A549 (cell line): ENCODE data around the gene EARS2. TPM values are rescaled to one million over a fixed set of nuclear protein-coding genes. Genes with fewer than 3 reads are reported as not detected.
A peak's percentile ranks its signal among the peaks of the same experiment; 100 is the strongest.

ENCODE experiments used
- ATAC-seq, 2 experiments: fragments of 200-7000 bp in 1 of 2; fragments of >200 bp in 1 of 2; cut with Nextera tagmentation in 1 of 2; cut with Tn5 transposase in 1 of 2; 3 replicates each; pipeline versions ENCODE4 v1.8.0 to v1.9.1; 2018 to 2020; ENCODE audit warnings: mild to moderate bottlenecking in 1 of 2, moderate library complexity in 1 of 2
- CTCF ChIA-PET: fragments of 300-600 bp; sonication (Branson Sonifier 250); formaldehyde crosslinking; extraction: SDS; loops from one replicate; lab custom pipeline; 2021; ENCODE audit warnings: antibody characterized with exemption, inconsistent platforms; lab: Yijun Ruan, JAX
- POLR2A ChIA-PET: fragments of 350-600 bp; formaldehyde crosslinking; extraction: SDS; loops from one replicate; lab custom pipeline; 2021; ENCODE audit warnings: antibody characterized with exemption, inconsistent platforms; lab: Yijun Ruan, JAX
- DNase-seq, 2 experiments: peaks; one replicate each; pipeline versions ENCODE4 v3.0.0 to v3.0.0-alpha.2; 2011 to 2016; ENCODE audit warnings: low read depth in 1 of 2, low spot score in 1 of 2
- FAIRE-seq: peaks from 2 replicates; lab custom pipeline; 2011; peaks lifted over from hg19 to GRCh38; lab: Jason Lieb, UNC
- H3K27ac ChIP-seq, 2 experiments: fragments of >200 bp; sonication (Bioruptor Twin); formaldehyde crosslinking; 3 replicates each; pipeline ENCODE4 v1.5.1; 2016 to 2017
- H3K4me1 ChIP-seq: fragments of >200 bp; sonication (Bioruptor Twin); formaldehyde crosslinking; 3 replicates; pipeline ENCODE4 v1.6.1; 2016
- H3K4me2 ChIP-seq: fragments of >200 bp; sonication (Bioruptor Twin); formaldehyde crosslinking; 3 replicates; pipeline ENCODE4 v1.6.1; 2016
- H3K4me3 ChIP-seq: fragments of >200 bp; sonication (Bioruptor Twin); formaldehyde crosslinking; 3 replicates; pipeline ENCODE4 v1.5.1; 2016
- H3K9me3 ChIP-seq: fragments of >200 bp; sonication (Bioruptor Twin); formaldehyde crosslinking; 3 replicates; pipeline ENCODE4 v1.6.1; 2016
- BCL3 ChIP-seq: fragments of >200 bp; sonication (Bioruptor Twin); formaldehyde crosslinking; IDR thresholded peaks from 3 replicates; pipeline ENCODE4 v1.6.1; 2016
- BHLHE40 ChIP-seq: IDR thresholded peaks from 2 replicates; pipeline ENCODE4 v1.6.1; 2012; ENCODE audit warnings: low read depth, low read length, inconsistent platforms
- CBX8 ChIP-seq: fragments of 200-600 bp; sonication (generic); IDR thresholded peaks from 2 replicates; pipeline ENCODE4 v1.6.1; 2016
- CEBPB ChIP-seq, 2 experiments: fragments of >200 bp in 1 of 2; sonication (Bioruptor Twin) in 1 of 2; formaldehyde crosslinking in 1 of 2; IDR thresholded peaks; 2 replicates each; pipeline ENCODE4 v1.6.1; 2012 to 2016
- CTCF ChIP-seq: fragments of >200 bp; sonication (Bioruptor Twin); formaldehyde crosslinking; IDR thresholded peaks from 3 replicates; pipeline ENCODE4 v1.5.1; 2016
- ELK1 ChIP-seq: fragments of 150-350 bp; IDR thresholded peaks from 2 replicates; pipeline ENCODE4 v1.6.1; 2014; ENCODE audit warnings: low read depth, mild to moderate bottlenecking, low read length
- FOSB ChIP-seq: fragments of 250-450 bp; sonication (Bioruptor Pico); IDR thresholded peaks from 2 replicates; pipeline ENCODE4 v1.5.0; 2020; ENCODE audit warnings: mild to moderate bottlenecking, moderate library complexity
- FOSL2 ChIP-seq, 2 experiments: fragments of 450-650 bp in 1 of 2; fragments of >200 bp in 1 of 2; sonication (Bioruptor Twin) in 1 of 2; formaldehyde crosslinking; IDR thresholded peaks; 2 replicates each; pipeline versions ENCODE4 v1.5.0 to v1.6.1; 2016 to 2020; ENCODE audit warnings: mild to moderate bottlenecking in 1 of 2, moderate library complexity in 1 of 2
- GATA3 ChIP-seq: IDR thresholded peaks from 2 replicates; pipeline ENCODE4 v1.6.1; 2012; ENCODE audit warnings: borderline replicate concordance
- HDAC2 ChIP-seq: fragments of 200-600 bp; sonication (generic); IDR thresholded peaks from 2 replicates; pipeline ENCODE4 v1.6.1; 2016
- HMGXB4 ChIP-seq: fragments of 250-450 bp; sonication (Bioruptor Pico); IDR thresholded peaks from 2 replicates; pipeline ENCODE4 v1.5.0; 2021; ENCODE audit warnings: mild to moderate bottlenecking, moderate library complexity, borderline replicate concordance
- MAFK ChIP-seq: fragments of 450-650 bp; IDR thresholded peaks from 2 replicates; pipeline ENCODE4 v1.6.1; 2014; ENCODE audit not compliant: partially characterized antibody
- MAZ ChIP-seq: fragments of 150-350 bp; IDR thresholded peaks from 2 replicates; pipeline ENCODE4 v1.6.1; 2014; ENCODE audit warnings: antibody characterized with exemption, low read depth, low read length, borderline replicate concordance
- NR3C1 ChIP-seq: fragments of >200 bp; sonication (Bioruptor Twin); formaldehyde crosslinking; IDR thresholded peaks from 3 replicates; pipeline ENCODE4 v1.6.1; 2017
- REST ChIP-seq: fragments of 200-600 bp; sonication (generic); IDR thresholded peaks from 2 replicates; pipeline ENCODE4 v1.6.1; 2016; ENCODE audit warnings: antibody characterized with exemption, mild to moderate bottlenecking, moderate library complexity
- USF2 ChIP-seq: fragments of 450-650 bp; IDR thresholded peaks from 2 replicates; pipeline ENCODE4 v1.6.1; 2014; ENCODE audit warnings: antibody characterized with exemption
- ZNF302 ChIP-seq: fragments of 250-450 bp; sonication (Bioruptor Pico); IDR thresholded peaks from 2 replicates; pipeline ENCODE4 v1.9.0; 2021; ENCODE audit warnings: inconsistent platforms, mild to moderate bottlenecking, moderate library complexity
- WGBS: methylation state at CpG from one replicate; pipeline ENCODE4 v1.1.6; 2017; ENCODE audit errors: missing lambda C conversion rate; 5-methylcytosine and 5-hydroxymethylcytosine counted together
- polyA plus RNA-seq, 4 experiments: library from polyadenylated mRNA; depleted of rRNA in 3 of 4; stranded (reverse); fragments of >200 nt; fragmentation: RNase III in 1 of 4; extraction: RNeasy Plus Mini Kit Qiagen cat#74134 plus additional on column Dnase treatment in 1 of 4; gene quantifications; 2 replicates in 3 of 4; 3 replicates in 1 of 4; pipeline ENCODE4 v1.2.3, GENCODE V29; 2011 to 2017

Gene EARS2
- polyA plus RNA-seq, 2 of the 4 experiments (the other 2 are of a cell fraction) = 30.4 to 45.2 TPM

GRCh38 chr16:23571895-23572294, 14.7 kb upstream of the EARS2 start (continued):
- TF ChIP-seq HMGXB4 (CRISPR knock-in tag) (no peak), ELK1 (no peak), BCL3 (no peak), NR3C1 (no peak), MAFK (no peak), CEBPB (IDR thresholded peaks at IDR 0.05) (no peak), ZNF302 (CRISPR knock-in tag) (no peak), BHLHE40 (no peak), FOSB (CRISPR knock-in tag) (no peak), HDAC2 (no peak)

- 93% methylated on average over 8 of the region's 8 CpGs for WGBS
- TF ChIP-seq USF2 = no peak
- H3K27ac ChIP-seq = no peak overlapping the region
- no peaks in the 10 kb centered on the region for H3K9me3 ChIP-seq
- ChIA-PET CTCF (interaction anchor here (0.7 to 5.1 kb wide), 5 partner anchors 9 to 26 kb away, joined by 3 to 20 read pairs (median 4); partner anchors contain the start of genes EARS2 and UBFD1), POLR2A (no interaction called here)
- no peaks in the 10 kb centered on the region for H3K4me1 ChIP-seq
- no peak overlapping the region for H3K4me2 ChIP-seq
- no peak overlapping the region for H3K4me3 ChIP-seq
- DNase-seq (no peak), FAIRE-seq (no peak), ATAC-seq (no peak)
Measured at GRCh38 chr16:23570992-23571632, 14.0 kb upstream of the EARS2 start.

- POLR2A ChIA-PET = no interaction called here
- CTCF ChIA-PET = interaction anchor here (1.7 to 5.1 kb wide), 2 partner anchors 9 to 17 kb away, joined by 3 to 20 read pairs; partner anchors contain the start of genes EARS2 and UBFD1
- no peaks in the 10 kb centered on the region for H3K9me3 ChIP-seq
- H3K27ac ChIP-seq = no peak overlapping the region
- no peak for FAIRE-seq
- peak; percentile 36 to 49; a peak in 3 of 6 replicates for ATAC-seq
- TF ChIP-seq CTCF (no peak), FOSL2 (IDR thresholded peaks at IDR 0.05) (no peak), FOSL2 (CRISPR knock-in tag; IDR thresholded peaks at IDR 0.05) (no peak), NR3C1 (no peak), GATA3 (no peak), MAZ (no peak), CBX8 (no peak), REST (no peak)
- WGBS = 90% methylated on average over 3 of the region's 3 CpGs
- no peaks in the 10 kb centered on the region for H3K4me1 ChIP-seq
- H3K4me2 ChIP-seq = no peak overlapping the region
- DNase-seq = no peak
- H3K4me3 ChIP-seq = no peak overlapping the region
Measured at GRCh38 chr16:23567602-23568001, 10.5 kb upstream of the EARS2 start.
